Measurements from ENCODE around the gene GALNT3. TPM values are rescaled to one million over a fixed set of nuclear protein-coding genes. Genes with fewer than 3 reads are reported as not detected.

Gene GALNT3
- 0.64 TPM for total RNA-seq

- Histone ChIP-seq H3K4me3 (peak within 1 kb of the TSS; percentile 44 to 68), H3K27me3 (no peaks in the 10 kb centered on the region), H3K36me3 (no peaks in the 10 kb centered on the region), H3K9me3 (no peaks in the 10 kb centered on the region), H3K27ac (no peak within 1 kb of the TSS), H3K4me1 (peaks cover 10 to 15% of the 10 kb centered on the region in 2 donors)
- intact Hi-C loops (cut with DNase I): no loop called here
- no peak for DNase-seq (ENCODE audit: low spot score in 2 of 2)
- no peak for TF ChIP-seq CTCF (IDR thresholded peaks at IDR 0.05)
Observed at GRCh38 chr2:165793779-165794535, at the start of gene GALNT3. GALNT3 (minus strand) TSS chr2:165794247; CDS start chr2:165770700, 23,547 bp downstream.

- intact Hi-C loops (cut with DNase I): no loop called here
- no peaks in the 10 kb centered on the region for H3K4me1 ChIP-seq
- no peaks in the 10 kb centered on the region for H3K9me3 ChIP-seq
- H3K36me3 ChIP-seq: no peaks in the 10 kb centered on the region
- H3K27ac ChIP-seq: no peak overlapping the region
- H3K27me3 ChIP-seq: no peaks in the 10 kb centered on the region
- no peak overlapping the region for H3K4me3 ChIP-seq
- no peak for TF ChIP-seq CTCF (IDR thresholded peaks at IDR 0.05)
- DNase-seq (ENCODE audit: low spot score in 2 of 2): no peak
Observed at GRCh38 chr2:165843351-165843750, 49.3 kb upstream of the GALNT3 start.

GRCh38 chr2:165840333-165840958, 46.4 kb upstream of the GALNT3 start:
- no peaks in the 10 kb centered on the region for H3K4me1 ChIP-seq
- no peaks in the 10 kb centered on the region for H3K9me3 ChIP-seq
- H3K4me3 ChIP-seq: no peak overlapping the region
- intact Hi-C loops (cut with DNase I): no loop called here
- no peak for DNase-seq (ENCODE audit: low spot score in 2 of 2)
- H3K27me3 ChIP-seq: no peaks in the 10 kb centered on the region
- no peak overlapping the region for H3K27ac ChIP-seq
- no peaks in the 10 kb centered on the region for H3K36me3 ChIP-seq
- no peak for TF ChIP-seq CTCF (IDR thresholded peaks at IDR 0.05)

GRCh38 chr2:165839610-165840009, 45.6 kb upstream of the GALNT3 start:
- H3K4me3 ChIP-seq: no peak overlapping the region
- no peaks in the 10 kb centered on the region for H3K36me3 ChIP-seq
- intact Hi-C loops (cut with DNase I): no loop called here
- no peak overlapping the region for H3K27ac ChIP-seq
- no peaks in the 10 kb centered on the region for H3K27me3 ChIP-seq
- no peaks in the 10 kb centered on the region for H3K4me1 ChIP-seq
- H3K9me3 ChIP-seq: no peaks in the 10 kb centered on the region
- no peak for TF ChIP-seq CTCF (IDR thresholded peaks at IDR 0.05)
- no peak for DNase-seq (ENCODE audit: low spot score in 2 of 2)

- H3K4me1 ChIP-seq: no peaks in the 10 kb centered on the region
- no peaks in the 10 kb centered on the region for H3K36me3 ChIP-seq
- H3K27ac ChIP-seq: no peak overlapping the region
- TF ChIP-seq CTCF (IDR thresholded peaks at IDR 0.05): no peak
- H3K27me3 ChIP-seq: no peaks in the 10 kb centered on the region
- intact Hi-C loops (cut with DNase I): no loop called here
- no peak overlapping the region for H3K4me3 ChIP-seq
- no peaks in the 10 kb centered on the region for H3K9me3 ChIP-seq
- DNase-seq (ENCODE audit: low spot score in 2 of 2): no peak
Observed at GRCh38 chr2:165837122-165837521, 43.1 kb upstream of the GALNT3 start.

Measured in ascending aorta (tissue), 2 donors.